ENCODE results near the gene DOCK10. TPM values are rescaled to one million over a fixed set of nuclear protein-coding genes. Genes with fewer than 3 reads are reported as not detected.

Gene DOCK10
- total and polyA plus RNA-seq, 9 of the 15 experiments (the other 6 are each of a cell fraction or from before 2014, with no cell fraction given), result 0.01 to 0.87 (median 0.18) TPM

DNA sequence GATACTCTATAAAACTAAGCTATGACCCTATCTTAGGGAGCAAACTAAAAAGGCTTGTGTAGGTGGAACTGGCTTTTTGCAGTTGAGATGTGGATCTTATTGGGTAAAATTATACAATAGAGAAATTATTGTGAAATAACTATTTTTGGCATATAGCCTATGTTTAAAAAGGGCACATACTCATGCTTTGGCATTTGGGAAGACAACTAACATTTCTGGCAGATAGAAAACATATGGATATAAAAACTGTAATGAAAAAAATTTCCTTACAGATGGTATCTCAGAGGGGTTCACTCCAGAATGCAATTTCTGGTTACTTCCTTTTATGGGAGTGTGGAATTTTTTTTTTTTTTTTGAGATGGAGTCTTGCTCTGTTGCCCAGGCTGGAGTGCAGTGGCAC lies 206.0 kb downstream of the DOCK10 start:
- ChIA-PET POLR2A (interaction anchor here (0.6 kb wide), 1 partner anchor 494 kb away, joined by 3 read pairs; no protein-coding TSS in a partner anchor), CTCF (ENCODE audit: low intra/inter-chr PET ratio) (no interaction called here)
- Histone ChIP-seq H3K9me1 (ENCODE audit: control insufficient read depth, insufficient read depth, low read length) (no peaks in the 10 kb centered on the region), H3K4me2 (ENCODE audit: insufficient read depth, low read length) (no peak overlapping the region), H3K27ac (ENCODE audit: extremely low read depth, low read depth, low read length) (no peak overlapping the region), H3K27me3 (ENCODE audit: control insufficient read depth in 2 of 2, insufficient read depth in 2 of 2, low read length in 2 of 2) (no peaks in the 10 kb centered on the region), H3K9ac (ENCODE audit: insufficient read depth in 1 of 2, low read depth in 2 of 2, low read length in 2 of 2) (no peak overlapping the region), H3K36me3 (ENCODE audit: control insufficient read depth, insufficient read depth, low read length) (no peaks in the 10 kb centered on the region), H3K4me3 (no peak overlapping the region), H3K9me3 (replicated peaks; ENCODE audit: control insufficient read depth, insufficient read depth, low read depth, low read length) (no peaks in the 10 kb centered on the region), H3K79me2 (ENCODE audit: control insufficient read depth, insufficient read depth, low read length) (no peaks in the 10 kb centered on the region), H4K20me1 (replicated peaks; ENCODE audit: control insufficient read depth, insufficient read depth, low read length) (no peaks in the 10 kb centered on the region), H3K4me1 (replicated peaks in 1 of 2; ENCODE audit: control insufficient read depth in 2 of 2, insufficient read depth in 2 of 2, low read length in 2 of 2) (no peaks in the 10 kb centered on the region), H2AFZ (ENCODE audit: low read depth, low read length) (no peak overlapping the region)
- in situ Hi-C loops (cut with MboI) (no loop called here), intact Hi-C loops (cut with micrococcal nuclease) (no loop called here)
- FAIRE-seq (no peak), DNase-seq (ENCODE audit: extremely low read depth in 1 of 4, low spot score in 3 of 4) (no peak), ATAC-seq (no peak)
- TF ChIP-seq MAFG (tag; conservative IDR thresholded peaks at IDR 0.05) (no peak), MED1 (CRISPR knock-in tag; IDR thresholded peaks at IDR 0.05; ENCODE audit: borderline replicate concordance) (no peak), TRIM24 (IDR thresholded peaks at IDR 0.05) (no peak), ZNF830 (CRISPR knock-in tag; IDR thresholded peaks at IDR 0.05) (no peak), SETDB1 (IDR thresholded peaks at IDR 0.05; ENCODE audit: low read length) (no peak), CREB1 (IDR thresholded peaks at IDR 0.05) (no peak), CREB1 (CRISPR knock-in tag; IDR thresholded peaks at IDR 0.05) (no peak), CBFA2T2 (conservative IDR thresholded peaks at IDR 0.05) (no peak)
- TF ChIP-seq, protein P1, sequence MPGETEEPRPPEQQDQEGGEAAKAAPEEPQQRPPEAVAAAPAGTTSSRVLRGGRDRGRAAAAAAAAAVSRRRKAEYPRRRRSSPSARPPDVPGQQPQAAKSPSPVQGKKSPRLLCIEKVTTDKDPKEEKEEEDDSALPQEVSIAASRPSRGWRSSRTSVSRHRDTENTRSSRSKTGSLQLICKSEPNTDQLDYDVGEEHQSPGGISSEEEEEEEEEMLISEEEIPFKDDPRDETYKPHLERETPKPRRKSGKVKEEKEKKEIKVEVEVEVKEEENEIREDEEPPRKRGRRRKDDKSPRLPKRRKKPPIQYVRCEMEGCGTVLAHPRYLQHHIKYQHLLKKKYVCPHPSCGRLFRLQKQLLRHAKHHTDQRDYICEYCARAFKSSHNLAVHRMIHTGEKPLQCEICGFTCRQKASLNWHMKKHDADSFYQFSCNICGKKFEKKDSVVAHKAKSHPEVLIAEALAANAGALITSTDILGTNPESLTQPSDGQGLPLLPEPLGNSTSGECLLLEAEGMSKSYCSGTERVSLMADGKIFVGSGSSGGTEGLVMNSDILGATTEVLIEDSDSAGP (CRISPR knock-in tag; IDR thresholded peaks at IDR 0.05), result no peak
- BruUV-seq (replicated peaks), result no TSS peak

Measured in K562 (cell line).